ENCODE results near the gene ATP2C2.

DNA sequence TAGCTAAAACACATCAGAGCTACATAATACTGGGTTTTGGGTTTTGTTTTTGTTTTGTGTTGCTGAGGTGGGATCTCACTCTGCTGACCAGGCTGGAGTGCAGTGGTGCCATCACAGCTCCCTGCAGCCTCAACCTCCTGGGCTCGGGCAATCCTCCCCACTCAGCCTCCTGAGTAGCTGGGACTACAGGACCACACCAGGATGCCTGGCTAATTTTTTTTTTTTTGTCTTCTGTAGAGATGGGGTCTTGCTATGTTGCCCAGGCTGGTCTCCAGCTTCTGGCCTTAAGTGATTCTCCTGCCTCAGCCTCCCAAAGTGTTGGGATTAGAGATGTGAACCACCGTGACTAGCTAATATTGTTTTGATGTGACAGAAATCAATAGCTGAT is 129.9 kb downstream of the ATP2C2 start:
- TF ChIP-seq, protein P1, sequence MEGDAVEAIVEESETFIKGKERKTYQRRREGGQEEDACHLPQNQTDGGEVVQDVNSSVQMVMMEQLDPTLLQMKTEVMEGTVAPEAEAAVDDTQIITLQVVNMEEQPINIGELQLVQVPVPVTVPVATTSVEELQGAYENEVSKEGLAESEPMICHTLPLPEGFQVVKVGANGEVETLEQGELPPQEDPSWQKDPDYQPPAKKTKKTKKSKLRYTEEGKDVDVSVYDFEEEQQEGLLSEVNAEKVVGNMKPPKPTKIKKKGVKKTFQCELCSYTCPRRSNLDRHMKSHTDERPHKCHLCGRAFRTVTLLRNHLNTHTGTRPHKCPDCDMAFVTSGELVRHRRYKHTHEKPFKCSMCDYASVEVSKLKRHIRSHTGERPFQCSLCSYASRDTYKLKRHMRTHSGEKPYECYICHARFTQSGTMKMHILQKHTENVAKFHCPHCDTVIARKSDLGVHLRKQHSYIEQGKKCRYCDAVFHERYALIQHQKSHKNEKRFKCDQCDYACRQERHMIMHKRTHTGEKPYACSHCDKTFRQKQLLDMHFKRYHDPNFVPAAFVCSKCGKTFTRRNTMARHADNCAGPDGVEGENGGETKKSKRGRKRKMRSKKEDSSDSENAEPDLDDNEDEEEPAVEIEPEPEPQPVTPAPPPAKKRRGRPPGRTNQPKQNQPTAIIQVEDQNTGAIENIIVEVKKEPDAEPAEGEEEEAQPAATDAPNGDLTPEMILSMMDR (IDR thresholded peaks at IDR 0.05; ENCODE audit: low read length) = no peak
- no peak for TF ChIP-seq EZH2 (IDR thresholded peaks at IDR 0.05; ENCODE audit: borderline replicate concordance, low read length)

Data from OCI-LY1 (cell line).